HG03460 (cell line): Measurements from ENCODE around the gene ACTL8.

ENCODE experiments used
- ATAC-seq: cut with Tn5 transposase; IDR thresholded peaks from one replicate; pipeline ENCODE4 v1.9.1; 2021; ENCODE audit not compliant: unreplicated experiment

Gene ACTL8

DNA sequence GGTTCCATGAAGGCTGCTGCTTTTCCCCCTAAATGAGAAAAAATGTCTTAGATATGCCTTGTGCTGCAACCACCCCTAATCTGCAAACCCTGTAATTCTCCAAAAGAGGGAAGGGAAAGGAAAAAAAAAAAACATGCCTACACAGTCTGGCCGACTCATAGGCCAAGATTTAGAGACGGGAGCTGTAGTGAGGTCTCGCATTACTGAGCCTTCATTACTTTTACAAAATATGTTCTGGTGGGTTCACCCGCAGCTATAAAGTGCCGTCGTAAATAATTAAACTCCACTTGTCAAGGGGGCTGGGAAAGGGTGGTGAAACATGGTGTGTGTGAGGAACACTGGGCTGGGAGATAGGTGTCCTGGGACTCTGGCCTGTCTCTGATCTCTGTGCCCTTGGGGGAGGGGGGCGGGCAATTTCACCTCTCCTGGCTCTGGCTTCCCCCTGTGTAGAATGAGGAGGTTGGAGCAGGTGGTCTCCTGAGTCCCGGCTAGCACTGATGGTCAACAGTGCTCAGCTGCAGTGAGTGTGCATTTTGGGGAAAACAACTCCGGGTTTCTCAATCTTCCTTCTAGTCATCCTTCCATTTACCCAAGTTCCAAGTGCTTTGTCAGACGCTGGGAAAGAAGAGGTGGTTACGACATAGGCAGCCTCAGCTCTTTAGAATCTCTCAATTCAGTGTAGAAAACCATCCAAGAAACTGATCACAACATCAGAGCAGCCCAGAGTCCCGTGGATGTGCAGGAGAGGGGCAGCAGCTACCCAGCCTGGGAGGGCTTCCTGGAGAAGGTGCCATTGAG lies 82.3 kb downstream of the ACTL8 start:
- ATAC-seq, result no peak

DNA sequence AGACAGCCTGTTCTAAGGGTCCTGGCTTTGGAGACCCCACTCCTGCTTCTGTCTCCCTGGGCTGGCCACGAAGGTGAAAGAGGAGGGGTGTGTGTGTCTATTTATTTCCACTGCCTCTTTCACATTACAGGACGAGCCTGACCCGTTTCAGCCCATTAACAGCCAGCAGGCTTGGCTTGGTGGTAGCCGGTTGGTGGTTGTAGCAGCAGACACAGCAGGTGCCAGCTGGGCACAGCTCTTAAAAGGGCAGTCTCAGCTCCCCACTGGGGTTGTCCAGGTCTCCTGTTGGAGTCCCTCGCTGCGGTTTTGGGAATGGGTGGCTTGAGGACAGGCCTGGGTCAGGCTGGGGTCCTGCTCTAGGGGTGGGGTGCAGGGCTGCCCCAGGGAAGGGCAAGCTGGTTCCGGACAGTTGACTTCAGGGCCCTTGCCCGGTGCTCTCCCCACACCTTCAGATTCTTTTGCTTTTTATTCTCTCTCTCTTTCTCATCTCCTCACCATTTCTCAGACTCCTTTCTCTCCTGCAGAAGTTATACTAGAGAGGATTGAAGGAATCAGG lies 84.6 kb downstream of the ACTL8 start:
- no peak for ATAC-seq

DNA sequence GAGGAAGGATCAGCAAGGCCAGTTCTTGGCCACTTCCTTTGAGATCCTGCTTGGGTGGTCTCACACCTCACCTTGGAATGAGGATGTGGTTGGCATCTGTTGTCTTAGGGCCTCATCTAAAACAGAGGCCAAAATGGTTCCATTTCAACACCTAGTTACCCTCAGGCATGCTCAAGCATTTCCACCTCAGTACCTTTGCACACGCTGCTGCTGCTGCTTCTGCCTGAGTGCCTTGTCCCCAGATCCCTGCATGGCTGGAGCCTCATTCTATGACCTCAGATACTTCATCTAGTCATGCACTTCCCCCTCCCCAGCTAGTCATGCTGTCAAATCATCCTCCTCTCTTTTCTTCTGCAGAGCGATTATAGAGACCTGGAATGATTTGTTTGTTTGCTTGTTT lies 86.8 kb downstream of the ACTL8 start:
- no peak for ATAC-seq

DNA sequence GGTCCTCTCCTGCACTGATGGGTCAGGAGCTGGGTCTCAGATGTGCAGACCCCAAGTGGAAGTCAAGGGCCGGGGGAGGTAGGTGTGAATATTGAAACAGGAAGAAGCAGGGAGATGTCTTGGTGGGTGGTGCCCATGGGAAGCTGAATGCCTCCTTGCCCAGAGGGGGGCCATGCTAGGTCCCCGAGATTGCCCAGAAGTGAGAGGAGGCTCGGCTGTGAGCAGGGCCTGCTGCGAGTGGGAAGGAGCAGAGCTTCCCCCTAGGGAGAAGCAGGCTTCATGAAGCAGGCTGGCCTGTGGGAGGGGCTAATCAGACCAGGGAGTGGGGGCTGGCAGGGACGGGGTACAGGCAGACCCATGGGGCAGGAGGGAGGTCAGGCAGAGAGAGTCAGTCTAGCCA lies 87.6 kb downstream of the ACTL8 start:
- no peak for ATAC-seq

DNA sequence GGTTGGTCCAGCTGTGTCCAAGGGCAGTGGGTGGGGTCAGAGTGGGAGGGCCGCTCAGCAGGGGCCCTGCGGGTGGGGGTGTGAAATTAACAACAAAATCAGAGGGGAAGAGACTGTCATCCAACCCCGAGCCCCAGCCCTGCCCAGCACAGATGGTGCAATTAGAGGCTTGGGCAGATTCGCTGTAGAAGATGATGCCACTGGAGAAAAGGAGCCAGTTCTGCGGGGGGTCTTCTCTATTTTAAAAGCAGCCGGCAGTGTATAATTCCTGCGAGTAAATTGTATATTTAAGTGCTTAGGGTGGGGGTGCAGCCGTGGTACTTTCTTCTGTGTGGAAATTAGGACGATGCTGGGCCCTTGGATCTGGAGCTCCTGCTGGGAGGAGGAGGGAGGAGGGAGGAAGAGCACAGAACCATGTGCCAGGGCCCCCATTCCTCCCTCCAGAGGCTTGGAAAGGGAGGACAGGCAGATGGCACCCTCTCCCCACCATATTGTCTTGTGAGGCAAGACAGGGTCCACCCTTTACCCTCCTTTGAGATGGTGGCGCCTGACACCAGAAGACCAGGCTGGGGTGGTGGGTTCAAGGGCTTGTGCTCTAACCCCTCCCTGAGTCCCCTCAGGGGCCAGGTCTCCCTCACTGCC lies 89.2 kb downstream of the ACTL8 start:
- ATAC-seq, result no peak

DNA sequence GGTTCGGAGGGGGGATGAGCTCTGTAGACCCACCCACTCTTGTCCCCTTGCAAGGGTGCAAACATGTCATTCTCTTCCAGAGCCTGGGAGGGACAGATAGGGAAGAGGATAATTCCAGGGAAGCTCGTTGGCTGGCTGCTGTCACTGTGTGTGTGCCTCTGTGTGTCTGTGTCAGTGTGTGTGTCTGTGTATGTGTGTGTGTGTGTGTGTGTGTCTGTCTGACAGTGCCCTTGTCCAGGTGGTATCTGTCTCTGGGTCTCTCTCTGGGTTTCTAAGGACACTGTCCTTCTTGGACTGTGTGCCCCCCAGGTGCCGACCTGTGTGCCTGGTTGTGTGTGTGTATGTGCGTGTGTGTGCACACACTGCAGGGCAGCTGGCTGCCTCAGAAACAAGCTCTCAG lies 90.5 kb downstream of the ACTL8 start:
- no peak for ATAC-seq

DNA sequence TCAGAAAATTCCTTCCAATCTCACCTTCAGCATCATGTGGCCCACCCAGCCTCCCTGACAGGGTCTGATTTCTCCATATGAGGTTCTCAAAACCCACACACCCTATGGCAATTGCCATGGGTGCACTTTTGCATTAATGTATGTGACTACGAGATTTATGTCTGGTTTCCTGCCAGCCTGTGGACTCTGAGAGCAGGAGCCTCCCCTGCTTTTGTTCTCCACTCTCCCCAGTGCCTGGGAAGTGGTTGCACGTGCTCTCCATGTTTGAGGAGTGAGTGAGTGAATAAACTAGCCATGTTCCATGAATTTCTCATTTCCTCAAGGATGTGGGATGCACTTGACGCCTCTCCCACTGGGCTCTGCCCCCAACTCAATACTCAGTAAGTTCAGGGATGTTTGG lies 91.2 kb downstream of the ACTL8 start:
- no peak for ATAC-seq

DNA sequence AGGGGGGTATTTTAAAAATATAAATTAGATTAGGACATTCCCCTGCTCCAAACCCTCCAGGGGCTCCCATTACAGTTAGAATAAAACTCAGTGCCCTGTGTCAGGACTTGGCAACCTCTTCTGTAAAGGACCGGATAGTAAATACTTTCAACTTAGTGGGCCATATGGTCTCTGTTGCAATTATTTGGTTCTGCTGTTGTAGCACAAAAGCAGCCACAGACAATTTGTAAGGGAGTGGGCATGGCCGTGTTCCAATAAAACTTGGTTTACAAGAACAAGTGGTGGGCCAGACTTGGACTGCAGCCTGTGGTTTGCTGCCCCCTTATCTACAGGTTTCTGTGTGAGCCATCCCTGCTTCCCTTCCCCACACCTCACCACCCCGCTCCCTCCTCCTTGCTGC lies 92.0 kb downstream of the ACTL8 start:
- no peak for ATAC-seq

DNA sequence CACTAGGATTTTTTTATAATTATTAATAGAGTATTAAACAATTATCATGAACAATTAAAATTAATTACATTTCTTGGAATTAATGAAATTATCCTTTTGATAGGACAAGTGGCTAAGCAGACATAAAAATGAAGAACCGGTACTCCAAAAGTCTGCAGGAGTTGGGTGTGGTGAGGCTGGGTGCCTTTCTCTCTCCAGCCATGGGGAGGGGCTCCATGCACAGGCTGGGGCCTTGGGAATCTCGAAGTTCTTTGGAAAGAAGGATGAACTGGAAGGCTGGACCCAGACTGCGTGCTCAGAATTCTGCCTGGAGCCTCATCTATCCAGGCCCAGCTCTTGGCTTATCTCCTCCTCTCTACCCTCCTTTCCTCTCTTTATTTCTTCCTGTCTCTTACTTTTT lies 94.1 kb downstream of the ACTL8 start:
- ATAC-seq, result no peak

DNA sequence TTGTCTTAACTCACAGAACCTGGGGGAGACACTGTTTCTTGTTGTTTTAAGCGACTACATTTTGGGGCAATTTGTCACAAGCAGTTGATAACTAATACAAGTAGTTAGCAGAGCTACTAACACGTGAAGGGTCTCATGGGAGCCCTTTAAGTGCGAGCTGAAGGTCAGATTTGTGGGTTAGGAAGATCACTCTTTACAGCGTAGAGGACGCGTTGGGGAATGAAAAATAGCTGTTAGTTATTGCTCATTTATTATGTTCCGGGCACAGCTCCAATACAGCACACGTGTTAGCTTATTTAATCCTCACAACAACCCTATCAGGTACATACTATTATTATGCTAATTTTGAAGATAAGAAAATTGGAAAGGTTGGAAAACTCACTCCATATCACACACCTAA lies 95.9 kb downstream of the ACTL8 start:
- ATAC-seq, result no peak

DNA sequence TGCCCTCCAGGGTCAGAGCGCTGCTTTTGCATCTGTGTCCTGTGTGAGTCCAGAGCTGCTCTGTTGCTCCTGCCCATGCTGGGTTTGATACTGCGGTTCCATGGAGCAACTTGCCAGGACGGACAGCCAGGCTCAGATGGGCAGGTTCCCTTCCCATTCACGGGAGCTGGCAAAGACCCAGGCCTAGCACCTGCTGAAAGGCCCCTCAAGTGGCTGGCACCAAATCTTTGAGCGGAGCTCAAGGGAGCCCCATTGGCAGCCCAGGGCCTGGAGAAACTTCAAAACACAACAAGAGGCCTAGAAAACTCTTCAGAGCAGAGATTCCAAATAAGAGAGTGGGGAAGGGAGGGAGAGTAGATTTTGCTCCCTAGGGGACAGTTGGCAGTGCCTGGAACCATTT lies 97.2 kb downstream of the ACTL8 start:
- no peak for ATAC-seq

DNA sequence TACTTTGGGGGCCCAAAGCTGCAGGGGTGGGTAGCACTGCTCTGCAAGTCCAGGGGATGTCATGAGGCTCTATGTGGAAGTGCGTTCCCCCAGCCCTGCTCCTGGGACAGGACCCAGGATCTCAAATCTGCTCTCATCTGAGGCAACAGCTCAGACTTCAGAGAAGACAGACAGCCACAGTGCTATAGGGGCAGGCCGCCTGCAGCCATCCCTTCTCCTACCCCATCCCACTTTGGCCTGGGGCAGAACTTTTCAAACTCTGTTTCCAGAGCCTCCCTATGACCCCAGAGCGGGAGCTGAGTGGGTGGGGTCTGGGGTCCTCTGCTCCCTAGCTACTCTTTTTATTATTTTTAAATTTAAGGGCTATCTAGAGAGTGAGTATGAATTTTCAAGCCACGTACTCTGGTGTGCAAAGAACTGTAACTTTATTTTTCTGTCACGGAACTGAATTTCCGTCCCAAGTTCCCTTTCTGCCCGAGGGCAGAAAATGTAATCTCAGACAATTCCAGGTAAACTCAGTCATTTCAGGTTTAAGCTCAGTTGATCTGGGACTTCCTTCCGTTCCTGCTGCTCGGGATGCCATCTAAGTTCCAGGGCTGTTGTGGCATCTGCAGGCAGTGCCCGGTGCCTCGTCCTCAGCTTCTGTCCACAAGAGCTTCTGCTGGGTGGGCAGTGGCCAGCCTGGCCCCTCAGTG lies 98.3 kb downstream of the ACTL8 start:
- ATAC-seq, result no peak

DNA sequence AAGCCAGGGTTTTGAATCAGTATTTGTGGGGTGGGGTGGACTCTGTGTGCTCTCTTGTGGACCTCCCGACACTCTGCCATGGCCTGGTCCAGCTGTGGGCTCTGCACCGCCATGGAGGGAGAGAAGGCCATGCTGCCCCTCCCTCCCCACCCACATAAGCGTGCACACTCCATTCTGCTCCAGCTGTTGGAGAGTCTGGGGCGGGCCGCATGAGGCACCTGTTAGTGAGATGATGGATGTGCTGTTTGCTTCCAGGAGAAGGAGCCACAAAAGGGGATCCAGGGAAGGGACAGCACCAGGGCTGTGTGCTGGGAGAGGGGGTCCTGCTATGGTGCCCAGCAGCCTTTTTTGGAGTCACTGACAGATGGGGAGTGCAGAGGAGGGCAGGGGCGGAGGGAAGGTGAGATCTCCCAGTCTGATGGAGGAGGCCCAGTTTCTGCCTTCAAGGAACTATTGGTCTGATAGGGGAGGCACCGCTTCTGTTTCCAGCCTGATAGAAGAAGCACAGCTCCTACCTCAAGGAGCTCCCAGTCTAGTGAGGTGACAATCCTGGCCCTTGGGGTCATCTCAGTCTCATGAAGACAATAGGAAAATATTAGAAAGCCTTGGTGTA lies 101.5 kb downstream of the ACTL8 start:
- ATAC-seq, result no peak

DNA sequence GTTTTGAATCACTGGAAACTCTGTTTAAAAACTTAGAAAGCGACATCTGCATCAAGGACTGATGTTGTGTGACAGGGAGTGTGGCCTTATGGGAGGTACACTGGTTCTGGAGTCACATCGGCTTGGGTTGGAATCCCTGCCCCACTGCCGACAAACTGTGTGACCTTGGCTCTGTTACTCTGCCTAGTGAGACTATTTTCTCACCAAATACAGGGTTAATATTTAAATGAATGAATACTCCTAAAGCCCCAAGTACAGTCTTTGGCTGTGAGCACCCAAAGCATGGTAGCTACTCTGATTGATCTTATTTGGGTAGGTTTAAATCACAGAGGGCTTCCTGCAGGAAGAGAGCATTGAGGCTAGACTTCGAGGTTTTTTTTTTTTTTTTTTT lies 102.0 kb downstream of the ACTL8 start:
- no peak for ATAC-seq

DNA sequence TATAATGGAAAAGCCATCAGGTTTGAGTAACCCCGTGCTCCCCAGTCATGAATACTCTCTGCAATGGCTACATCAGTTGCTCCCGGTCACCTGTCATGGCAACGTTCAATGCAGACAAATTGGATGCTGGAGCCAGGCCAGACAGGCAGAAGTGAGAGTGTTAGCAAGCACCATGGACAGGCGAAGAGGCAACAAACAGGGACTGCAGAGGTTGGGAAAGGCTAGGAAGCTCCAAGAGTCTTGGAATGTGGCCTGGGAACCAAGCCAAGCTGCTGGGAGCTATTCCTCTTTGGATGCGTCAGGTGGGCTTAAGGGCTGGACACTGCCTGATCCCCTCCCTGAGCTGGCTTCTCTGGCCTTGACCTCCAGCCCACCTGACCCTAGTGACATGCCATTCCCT lies 102.9 kb downstream of the ACTL8 start:
- no peak for ATAC-seq

DNA sequence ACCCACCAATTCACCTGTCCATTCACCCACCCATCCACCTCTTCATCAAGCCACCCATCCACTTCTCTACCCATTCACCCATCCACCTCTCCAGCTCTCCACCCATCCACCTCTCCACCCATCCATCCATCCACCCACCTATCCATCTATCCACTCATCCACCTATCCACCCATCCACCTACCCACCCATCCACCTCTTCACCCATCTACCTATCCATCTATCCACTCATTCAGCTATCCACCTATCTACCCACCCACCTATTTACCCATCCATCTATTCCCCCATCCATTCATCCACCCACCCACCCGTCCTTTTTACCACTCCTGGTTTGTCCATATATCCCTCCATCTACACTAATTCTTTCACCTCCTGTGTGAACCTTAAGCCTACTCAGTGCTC lies 105.7 kb downstream of the ACTL8 start:
- ATAC-seq, result no peak

DNA sequence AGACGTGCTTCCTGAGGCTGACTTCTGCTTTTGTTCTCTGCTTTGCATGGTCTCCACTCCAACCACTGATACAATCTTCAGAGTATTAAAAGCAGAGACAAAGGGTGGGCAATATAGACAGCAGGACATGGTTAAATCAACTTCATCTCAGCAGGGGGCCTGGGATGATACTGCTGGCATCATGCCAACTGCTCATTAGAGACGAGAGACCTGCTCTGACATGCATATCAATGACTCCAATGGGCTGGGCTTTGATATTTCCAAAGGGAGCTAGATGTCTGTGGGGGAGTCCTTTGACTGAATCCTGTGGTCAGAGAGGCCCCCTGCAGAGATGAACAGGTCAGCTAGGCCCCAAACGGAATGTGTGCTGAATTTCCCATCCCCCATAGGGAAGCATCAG lies 106.6 kb downstream of the ACTL8 start:
- ATAC-seq, result no peak

DNA sequence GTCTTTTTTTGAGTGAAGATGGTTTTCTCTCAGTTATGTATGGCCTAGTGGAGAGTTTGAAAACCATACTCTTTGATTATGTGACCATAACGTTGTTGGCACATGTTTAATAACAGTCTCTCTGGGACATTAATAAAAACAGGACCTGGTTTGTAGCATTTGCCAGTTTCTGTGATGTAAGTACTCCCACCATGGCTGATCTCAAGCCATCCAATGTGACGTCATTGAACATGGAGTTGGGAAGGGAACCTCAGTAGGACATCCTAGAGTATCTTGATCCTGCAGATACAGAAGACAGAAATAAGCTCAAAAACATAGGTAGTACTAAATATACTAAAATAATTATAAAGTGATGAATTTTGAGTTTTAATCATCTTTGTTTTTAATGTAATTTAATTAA lies 107.0 kb downstream of the ACTL8 start:
- no peak for ATAC-seq

DNA sequence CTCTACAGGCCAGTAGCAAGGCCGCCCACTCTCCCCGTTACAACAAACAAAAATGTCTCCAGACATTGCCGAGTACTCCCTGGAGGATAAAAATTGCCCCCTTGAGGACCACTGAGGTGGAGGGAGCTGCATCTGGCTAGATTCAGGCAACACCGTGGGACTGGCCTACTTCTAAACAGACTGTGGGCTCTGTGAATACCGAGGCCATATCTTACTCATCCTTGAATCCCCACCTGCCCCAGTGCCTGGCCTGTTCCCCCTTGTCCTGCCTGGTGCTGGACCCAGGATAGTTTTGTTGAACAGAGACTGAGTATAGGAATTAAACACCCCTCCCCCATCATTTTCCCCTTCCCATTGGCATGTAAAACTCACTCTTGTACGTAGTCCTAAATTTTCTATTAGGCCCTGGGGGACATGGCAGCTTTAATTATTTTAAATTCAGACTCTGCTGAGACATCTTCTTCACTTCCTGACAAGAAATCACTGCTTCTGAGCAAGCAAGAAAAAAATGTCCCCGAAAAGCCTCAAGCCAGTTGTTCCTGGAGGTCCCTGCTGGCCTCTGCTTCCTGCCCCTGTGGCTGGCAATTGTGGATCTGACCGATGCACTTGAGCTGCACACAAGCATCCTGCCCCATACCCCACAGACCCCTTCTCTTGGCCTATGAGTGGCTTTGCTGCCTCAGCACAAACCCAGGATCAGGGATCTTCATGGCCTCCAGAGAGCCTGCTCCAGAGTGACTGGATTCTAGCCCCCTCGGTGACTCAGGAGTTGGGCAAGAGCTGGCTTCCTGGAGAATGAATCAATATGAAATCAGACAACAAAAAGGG lies 111.0 kb downstream of the ACTL8 start:
- no peak for ATAC-seq

DNA sequence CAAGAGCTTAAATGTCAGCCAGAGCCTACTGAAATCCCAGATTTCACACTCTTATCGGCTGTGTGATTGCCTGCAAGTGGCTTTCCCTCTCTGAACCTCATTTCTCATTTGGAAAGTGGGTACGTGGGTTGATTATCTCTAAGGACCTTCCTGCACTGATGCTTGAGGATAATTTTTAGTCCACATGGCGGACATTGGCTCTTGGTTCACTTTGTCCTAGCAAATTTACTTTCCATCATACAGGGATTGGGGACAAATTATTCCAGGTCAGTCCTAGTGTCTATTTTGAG lies 111.6 kb downstream of the ACTL8 start:
- ATAC-seq, result no peak

DNA sequence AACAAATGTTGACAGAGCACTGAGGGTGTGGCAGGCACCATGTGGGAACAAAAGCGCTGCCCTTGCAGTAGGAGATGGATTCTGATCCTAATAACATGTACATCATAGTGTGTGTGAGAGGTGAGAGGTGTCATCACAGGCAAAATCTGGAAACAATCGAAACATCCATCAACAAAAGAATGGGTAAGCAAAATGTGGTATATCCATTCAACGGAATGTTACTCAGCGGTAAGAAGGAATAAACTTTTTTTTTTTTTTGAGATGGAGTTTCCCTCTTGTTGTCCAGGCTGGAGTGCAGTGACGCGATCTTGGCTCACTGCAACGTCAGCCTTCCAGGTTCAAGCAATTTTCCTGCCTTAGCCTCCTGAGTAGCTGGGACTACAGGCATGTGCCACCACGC lies 112.3 kb downstream of the ACTL8 start:
- ATAC-seq, result no peak
